ENCODE results near the gene OR4E1.
"Not testable (repeated sequence)": the region's sequence is repeated elsewhere in the genome, so short reads cannot be mapped to it uniquely, and the experiment has no call there.

OR4E1 gene

GRCh38 chr14:21653331-21653885 lies 20.2 kb downstream of the OR4E1 start, which contains the start of gene OR4E2:
Gene OR4E2, plus strand, starts transcription at chr14:21653835. Its CDS starts 11,248 bp downstream, at chr14:21665083.
- DNase-seq (ENCODE audit: low read depth in 3 of 3, low spot score in 1 of 3): no peak

GRCh38 chr14:21652209-21652808 lies 21.3 kb downstream of the OR4E1 start:
- DNase-seq (ENCODE audit: low read depth in 3 of 3, low spot score in 1 of 3): no peak

GRCh38 chr14:21647380-21647779 lies 26.2 kb downstream of the OR4E1 start:
- DNase-seq (ENCODE audit: low read depth in 3 of 3, low spot score in 1 of 3): no peak

- DNase-seq (ENCODE audit: low read depth in 3 of 3, low spot score in 1 of 3): no peak
Measured at GRCh38 chr14:21643407-21643806, 30.2 kb downstream of the OR4E1 start.

- no peak for DNase-seq (ENCODE audit: low read depth in 3 of 3, low spot score in 1 of 3)
Measured at GRCh38 chr14:21642683-21643082, 30.9 kb downstream of the OR4E1 start.

- no peak for DNase-seq (ENCODE audit: low read depth in 3 of 3, low spot score in 1 of 3)
Measured at GRCh38 chr14:21634840-21635239, 38.8 kb downstream of the OR4E1 start, which contains the start of gene OR10G2. Gene OR10G2, minus strand, starts transcription at chr14:21634940. Its CDS starts 98 bp downstream, at chr14:21634842.

- DNase-seq (ENCODE audit: low read depth in 3 of 3, low spot score in 1 of 3): no peak
Measured at GRCh38 chr14:21631084-21631483, 42.5 kb downstream of the OR4E1 start.

- not testable (repeated sequence) for DNase-seq (ENCODE audit: low read depth in 3 of 3, low spot score in 1 of 3)
Measured at GRCh38 chr14:21630503-21630902, 43.1 kb downstream of the OR4E1 start.

GRCh38 chr14:21626491-21627230 lies 47.0 kb downstream of the OR4E1 start:
- no peak for DNase-seq (ENCODE audit: low read depth in 3 of 3, low spot score in 1 of 3)

Measured in stimulated activated CD4-positive, alpha-beta T cell treated with anti-CD3 and anti-CD28 coated beads, TNF-alpha, amount 100 ng/mL, for 1 hour (primary cell).